HEK293T (cell line): ENCODE results near the gene FAM20C.

Experiments
- BHLHE40 ChIP-seq: fragments of 450-650 bp; IDR thresholded peaks from 2 replicates; pipeline ENCODE4 v1.6.1; 2016; ENCODE audit warnings: mild to moderate bottlenecking, moderate library complexity, borderline replicate concordance
- FOXK2 ChIP-seq: fragments of 450-650 bp; IDR thresholded peaks from 2 replicates; pipeline ENCODE4 v1.6.1; 2016; ENCODE audit warnings: mild to moderate bottlenecking
- FOXM1 ChIP-seq: fragments of 450-650 bp; IDR thresholded peaks from 2 replicates; pipeline ENCODE4 v1.6.1; 2017; ENCODE audit warnings: mild to moderate bottlenecking, borderline replicate concordance
- L3MBTL2 ChIP-seq: fragments of 450-650 bp; conservative IDR thresholded peaks from 2 replicates; pipeline ENCODE4 v1.6.1; 2016; ENCODE audit warnings: mild to moderate bottlenecking
- PKNOX1 ChIP-seq: fragments of 450-650 bp; IDR thresholded peaks from 2 replicates; pipeline ENCODE4 v1.6.1; 2016
- SP1 ChIP-seq: fragments of 450-650 bp; IDR thresholded peaks from 2 replicates; pipeline ENCODE4 v1.6.1; 2017
- TARDBP ChIP-seq: fragments of 450-650 bp; IDR thresholded peaks from 2 replicates; pipeline ENCODE4 v1.6.1; 2016
- ZNF384 ChIP-seq: fragments of 450-650 bp; IDR thresholded peaks from 2 replicates; pipeline ENCODE4 v1.6.1; 2016

- TF ChIP-seq L3MBTL2 (no peak), SP1 (no peak), FOXM1 (no peak), ZNF384 (no peak), TARDBP (no peak), BHLHE40 (no peak), FOXK2 (no peak), PKNOX1 (no peak)
Measured at GRCh38 chr7:261341-262250, 69.2 kb downstream of the FAM20C start.
